SK-N-SH (cell line): ENCODE measurements around the gene HNRNPF. TPM values are rescaled to one million over a fixed set of nuclear protein-coding genes. Genes with fewer than 3 reads are reported as not detected.

Experiments used
- CTCF ChIA-PET: fragments of 300-600, 350-600 bp; formaldehyde crosslinking; extraction: SDS; loops from one replicate; lab custom pipeline; 2021; lab: Yijun Ruan, JAX
- POLR2A ChIA-PET: fragments of 350-600 bp; sonication (Branson Sonifier 250); formaldehyde crosslinking; extraction: SDS; loops from one replicate; lab custom pipeline; 2020; ENCODE audit warnings: antibody characterized with exemption, inconsistent platforms; lab: Yijun Ruan, JAX
- DNase-seq: peaks from one replicate; pipeline ENCODE4 v3.0.0; 2012
- H2AFZ ChIP-seq: fragments of 200-600 bp; sonication (generic); 2 replicates; pipeline ENCODE4 v1.8.1; 2016; ENCODE audit warnings: antibody characterized with exemption, mild to moderate bottlenecking, low read depth
- H3F3A ChIP-seq: fragments of 200-600 bp; sonication (generic); replicated peaks from 2 replicates; pipeline ENCODE3; 2016; ENCODE audit warnings: antibody characterized with exemption, mild to moderate bottlenecking; ENCODE audit not compliant: insufficient read depth
- H3K27ac ChIP-seq, 2 experiments: fragments of 200-500 bp in 1 of 2; fragments of 200-600 bp in 1 of 2; sonication (Bioruptor generic) in 1 of 2; sonication (generic), shearing (Covaris generic) in 1 of 2; 2 replicates each; pipeline versions ENCODE4 v1.5.1 to v1.6.1; 2014 to 2016; ENCODE audit warnings: low read depth in 2 of 2, inconsistent platforms in 1 of 2, low read length in 1 of 2, mild to moderate bottlenecking in 1 of 2, mixed read lengths in 1 of 2
- H3K27me3 ChIP-seq: fragments of 200-600 bp; sonication (generic), shearing (Covaris generic); 2 replicates; pipeline ENCODE4 v1.6.1; 2016; ENCODE audit warnings: mixed run types; ENCODE audit not compliant: insufficient read depth
- H3K36me3 ChIP-seq, 2 experiments: fragments of 200-500 bp in 1 of 2; fragments of 200-600 bp in 1 of 2; sonication (Bioruptor generic) in 1 of 2; sonication (generic) in 1 of 2; replicated peaks in 1 of 2; 2 replicates each; pipeline versions ENCODE3 to v1.5.1; 2014 to 2016; ENCODE audit warnings: low read length in 1 of 2, mild to moderate bottlenecking in 1 of 2; ENCODE audit not compliant: insufficient read depth in 2 of 2, control insufficient read depth in 1 of 2
- H3K4me1 ChIP-seq, 2 experiments: fragments of 200-500 bp in 1 of 2; fragments of 200-600 bp in 1 of 2; sonication (Bioruptor generic) in 1 of 2; sonication (generic), shearing (Covaris generic) in 1 of 2; 2 replicates each; pipeline versions ENCODE4 v1.5.1 to v1.6.1; 2014 to 2016; ENCODE audit warnings: low read depth in 1 of 2, low read length in 1 of 2, mixed run types in 1 of 2; ENCODE audit not compliant: insufficient read depth in 2 of 2, control insufficient read depth in 1 of 2
- H3K4me2 ChIP-seq: fragments of 200-600 bp; sonication (generic), shearing (Covaris generic); 2 replicates; pipeline ENCODE4 v1.6.1; 2017; ENCODE audit warnings: mixed run types
- H3K4me3 ChIP-seq, 2 experiments: fragments of 200-500 bp in 1 of 2; fragments of 200-600 bp in 1 of 2; sonication (Bioruptor generic) in 1 of 2; sonication (generic), shearing (Covaris generic) in 1 of 2; 2 replicates each; pipeline versions ENCODE4 v1.5.1 to v1.8.1; 2014 to 2016; ENCODE audit warnings: low read depth in 2 of 2, inconsistent platforms in 1 of 2, low read length in 1 of 2, mild to moderate bottlenecking in 1 of 2, mixed read lengths in 1 of 2, moderate library complexity in 1 of 2
- H3K79me2 ChIP-seq: fragments of 200-600 bp; sonication (generic); 2 replicates; pipeline ENCODE4 v1.8.1; 2017; ENCODE audit warnings: mild to moderate bottlenecking; ENCODE audit not compliant: insufficient read depth
- H3K9ac ChIP-seq: fragments of 200-600 bp; sonication (generic); 2 replicates; pipeline ENCODE4 v1.6.1; 2017; ENCODE audit warnings: mixed run types
- H3K9me2 ChIP-seq: fragments of 200-600 bp; sonication (generic); 2 replicates; pipeline ENCODE4 v1.6.1; 2017; ENCODE audit warnings: mixed run types
- H3K9me3 ChIP-seq: fragments of 200-600 bp; sonication (generic); 2 replicates; pipeline ENCODE4 v1.6.1; 2017; ENCODE audit warnings: mixed run types, mild to moderate bottlenecking, moderate library complexity
- H4K20me1 ChIP-seq: fragments of 200-600 bp; sonication (generic); 2 replicates; pipeline ENCODE4 v1.6.1; 2017; ENCODE audit warnings: mild to moderate bottlenecking, mixed run types; ENCODE audit not compliant: insufficient read depth
- CHD2 ChIP-seq: fragments of 150-350 bp; IDR thresholded peaks from 2 replicates; pipeline ENCODE4 v1.6.1; 2018; ENCODE audit warnings: low read length; ENCODE audit not compliant: partially characterized antibody
- CTCF ChIP-seq: fragments of 200-600 bp; sonication (generic); IDR thresholded peaks from 2 replicates; pipeline ENCODE4 v1.6.1; 2017; ENCODE audit warnings: antibody characterized with exemption, mild to moderate bottlenecking, moderate library complexity
- ELF1 ChIP-seq: IDR thresholded peaks from 2 replicates; pipeline ENCODE4 v1.4.0; 2012
- EZH2phosphoT487 ChIP-seq: fragments of 200-600 bp; sonication (generic); IDR thresholded peaks from 2 replicates; pipeline ENCODE4 v1.6.1; 2017; ENCODE audit warnings: low read depth, mixed run types, mild to moderate bottlenecking, antibody characterized with exemption, moderate library complexity, borderline replicate concordance
- FOXJ3 ChIP-seq: sonication (generic); formaldehyde crosslinking; IDR thresholded peaks from 2 replicates; pipeline ENCODE4 v1.5.1; 2020; ENCODE audit warnings: mild to moderate bottlenecking, missing genetic modification reagents
- FOXM1 ChIP-seq: IDR thresholded peaks from 2 replicates; pipeline ENCODE4 v1.4.0; 2012; ENCODE audit warnings: low read depth, mild to moderate bottlenecking
- GABPA ChIP-seq: IDR thresholded peaks from 2 replicates; pipeline ENCODE4 v1.4.0; 2012; ENCODE audit warnings: low read depth, mild to moderate bottlenecking
- GATA2 ChIP-seq: sonication (generic); formaldehyde crosslinking; IDR thresholded peaks from 2 replicates; pipeline ENCODE4 v1.5.0; 2020; ENCODE audit warnings: mild to moderate bottlenecking, missing genetic modification reagents
- IRF3 ChIP-seq: fragments of 150-350 bp; IDR thresholded peaks from 2 replicates; pipeline ENCODE4 v1.6.1; 2016; ENCODE audit warnings: mild to moderate bottlenecking, low read depth, low read length
- MXI1 ChIP-seq: IDR thresholded peaks from 2 replicates; pipeline ENCODE4 v1.6.1; 2012; ENCODE audit warnings: mild to moderate bottlenecking, low read depth, low read length, improper control_type of control experiment
- NRF1 ChIP-seq: IDR thresholded peaks from 2 replicates; pipeline ENCODE4 v1.6.1; 2012; ENCODE audit warnings: low read depth, mild to moderate bottlenecking, low read length
- POLR2AphosphoS5 ChIP-seq: IDR thresholded peaks from 2 replicates; pipeline ENCODE4 v1.6.1; 2012; ENCODE audit warnings: low read depth, low read length
- RAD21 ChIP-seq: IDR thresholded peaks from 2 replicates; pipeline ENCODE4 v1.6.1; 2012; ENCODE audit warnings: mild to moderate bottlenecking, low read length
- RFX5 ChIP-seq: IDR thresholded peaks from 2 replicates; pipeline ENCODE4 v1.6.1; 2012; ENCODE audit warnings: mild to moderate bottlenecking, improper control_type of control experiment, low read length
- SIN3A ChIP-seq: IDR thresholded peaks from 2 replicates; pipeline ENCODE4 v1.6.1; 2012; ENCODE audit warnings: low read depth, mild to moderate bottlenecking, low read length, moderate library complexity, borderline replicate concordance
- SMC3 ChIP-seq: IDR thresholded peaks from 2 replicates; pipeline ENCODE4 v1.6.1; 2012; ENCODE audit warnings: low read depth, low read length, improper control_type of control experiment
- TAF1 ChIP-seq: IDR thresholded peaks from 2 replicates; pipeline ENCODE4 v1.6.1; 2012; ENCODE audit warnings: low read depth, mild to moderate bottlenecking, low read length, moderate library complexity, borderline replicate concordance
- TCF12 ChIP-seq: IDR thresholded peaks from 2 replicates; pipeline ENCODE4 v1.4.0; 2012
- WGBS: methylation state at CpG from one replicate; pipeline ENCODE4 v1.1.6; 2017; ENCODE audit warnings: low lambda C conversion rate; 5-methylcytosine and 5-hydroxymethylcytosine counted together
- polyA plus RNA-seq, 3 experiments: library from polyadenylated mRNA; depleted of rRNA; stranded (reverse); fragments of >200 nt; gene quantifications; 2 replicates each; pipeline ENCODE4 v1.2.3, GENCODE V29; 2012

Gene HNRNPF
- polyA plus RNA-seq, 1 of the 3 experiments (the other 2 are of a cell fraction): 195 TPM

GRCh38 chr10:43365001-43365400 lies 44.0 kb downstream of the HNRNPF start:
- no peaks in the 10 kb centered on the region for H3K79me2 ChIP-seq
- H3K4me2 ChIP-seq: no peak overlapping the region
- H3K27ac ChIP-seq: no peak overlapping the region
- H3K4me3 ChIP-seq: no peak overlapping the region
- no peaks in the 10 kb centered on the region for H3K27me3 ChIP-seq
- H4K20me1 ChIP-seq: no peaks in the 10 kb centered on the region
- CTCF ChIA-PET: no interaction called here
- no peaks in the 10 kb centered on the region for H3K9me3 ChIP-seq
- no peaks in the 10 kb centered on the region for H3F3A ChIP-seq
- no peaks in the 10 kb centered on the region for H3K9me2 ChIP-seq
- DNase-seq: no peak
- TF ChIP-seq ELF1 (no peak), POLR2AphosphoS5 (no peak), FOXM1 (no peak), RFX5 (no peak), EZH2phosphoT487 (no peak), GATA2 (CRISPR knock-in tag) (no peak), TAF1 (no peak)
- TF ChIP-seq, all 33 proteins: peak for 0
- Histone ChIP-seq H2AFZ (no peak overlapping the region), H3K9ac (no peak overlapping the region), H3K4me1 (peaks cover 0 to 9% of the 10 kb centered on the region in 2 experiments; a peak in 1 of 4 replicates), H3K36me3 (no peaks in the 10 kb centered on the region)
- WGBS: 38% methylated on average over 3 of the region's 3 CpGs
- POLR2A ChIA-PET: no interaction called here

- 16% methylated on average over 34 of the region's 48 CpGs for WGBS
- Histone ChIP-seq H3K4me3 (peak overlapping the region; percentile 13 to 53; a peak in 3 of 4 replicates), H3K9me3 (no peaks in the 10 kb centered on the region), H3K4me2 (peak overlapping the region; percentile 62; the same call in 1 of the 2 replicates), H3K79me2 (no peaks in the 10 kb centered on the region), H4K20me1 (no peaks in the 10 kb centered on the region), H2AFZ (peak overlapping the region; percentile 46; the same call in 1 of the 2 replicates), H3K9me2 (no peaks in the 10 kb centered on the region), H3K9ac (no peak overlapping the region), H3K4me1 (peaks cover 0 to 9% of the 10 kb centered on the region in 2 experiments; a peak in 1 of 4 replicates), H3K27ac (peak overlapping the region in 1 of 2 experiments; percentile 62; a peak in 1 of 4 replicates), H3K27me3 (no peaks in the 10 kb centered on the region), H3F3A (no peaks in the 10 kb centered on the region), H3K36me3 (no peaks in the 10 kb centered on the region)
- CTCF ChIA-PET: no interaction called here
- DNase-seq: peak; percentile 98
- TF ChIP-seq FOXJ3: no peak
- peak; percentile 66 for TF ChIP-seq CHD2
- TF ChIP-seq TAF1: 0 out of 2 replicates have a peak, but pooled peaks have one; percentile 20
- no peak; the same call in 1 of the 2 replicates for TF ChIP-seq GABPA
- TF ChIP-seq MXI1: peak; percentile 36; the same call in 1 of the 2 replicates
- TF ChIP-seq RFX5: 0 out of 2 replicates have a peak, but pooled peaks have one; percentile 41
- no peak for TF ChIP-seq EZH2phosphoT487
- TF ChIP-seq NRF1: peak; percentile 49; the same call in 1 of the 2 replicates
- TF ChIP-seq SMC3: no peak
- peak; percentile 38 for TF ChIP-seq RAD21
- TF ChIP-seq SIN3A: no peak
- TF ChIP-seq TCF12: no peak
- TF ChIP-seq ELF1: no peak
- TF ChIP-seq CTCF: peak; percentile 28
- TF ChIP-seq IRF3: no peak
- POLR2A ChIA-PET: no interaction called here
These were observed 46.7 kb downstream of the HNRNPF start for GRCh38 chr10:43362191-43362839.
